Endothelial cell of umbilical vein (primary cell): Measurements from ENCODE around the gene DYNC1LI1. TPM values are rescaled to one million over a fixed set of nuclear protein-coding genes. Genes with fewer than 3 reads are reported as not detected.

ENCODE experiments used
- BruUV-seq: library from RNA; stranded (reverse); fragments of 400-500 nt; replicated peaks from 2 replicates; lab custom pipeline; 2021; lab: Mats Ljungman, UMichigan
- CTCF ChIA-PET: fragments of 300-600, 350-600 bp; sonication (Branson Sonifier 250); formaldehyde crosslinking; loops from one replicate; lab custom pipeline; 2021; ENCODE audit warnings: antibody characterized with exemption, inconsistent platforms; lab: Charles Lee
- POLR2A ChIA-PET: fragments of 300-600, 350-600 bp; sonication (Branson Sonifier 250); formaldehyde crosslinking; loops from one replicate; lab custom pipeline; 2021; ENCODE audit warnings: antibody characterized with exemption, inconsistent platforms; lab: Charles Lee
- DNase-seq: peaks from one replicate; pipeline ENCODE4 v3.0.0-alpha.2; 2011; ENCODE audit warnings: low read depth, low spot score
- FAIRE-seq: peaks from 2 replicates; lab custom pipeline; 2011; peaks lifted over from hg19 to GRCh38; lab: Jason Lieb, UNC
- H2AFZ ChIP-seq: 2 replicates; pipeline ENCODE4 v1.6.0; 2012; ENCODE audit warnings: low read depth, low read length, control low read depth, inconsistent platforms
- H3K27ac ChIP-seq: 2 replicates; pipeline ENCODE4 v1.5.1; 2011; ENCODE audit warnings: low read depth, mild to moderate bottlenecking, control low read depth, low read length, moderate library complexity; ENCODE audit not compliant: insufficient read depth
- H3K27me3 ChIP-seq, 2 experiments: 2 replicates each; pipeline versions ENCODE4 v1.6.0 to v1.6.1; 2011; ENCODE audit warnings: low read length in 2 of 2, mixed read lengths in 1 of 2; ENCODE audit not compliant: control insufficient read depth in 2 of 2, insufficient read depth in 2 of 2
- H3K36me3 ChIP-seq, 2 experiments: 2 replicates in 1 of 2; 3 replicates in 1 of 2; pipeline ENCODE4 v1.5.1; 2011; ENCODE audit warnings: low read length in 2 of 2, mild to moderate bottlenecking in 1 of 2, moderate library complexity in 1 of 2; ENCODE audit not compliant: control insufficient read depth in 2 of 2, insufficient read depth in 2 of 2; ENCODE audit errors: extremely low read depth in 1 of 2
- H3K4me1 ChIP-seq: 3 replicates; pipeline ENCODE4 v1.5.1; 2011; ENCODE audit warnings: mild to moderate bottlenecking, low read length; ENCODE audit not compliant: control insufficient read depth, insufficient read depth; ENCODE audit errors: extremely low read depth
- H3K4me2 ChIP-seq: 2 replicates; pipeline ENCODE4 v1.6.1; 2011; ENCODE audit warnings: low read length, control low read depth, mixed read lengths; ENCODE audit not compliant: insufficient read depth
- H3K4me3 ChIP-seq, 3 experiments: fragments of 200-600 bp in 1 of 3; sonication (generic), shearing (Covaris generic) in 1 of 3; replicated peaks in 1 of 3; 2 replicates each; pipeline ENCODE4 v1.5.1; 2011 to 2016; ENCODE audit warnings: control low read depth in 3 of 3, low read length in 3 of 3, mild to moderate bottlenecking in 2 of 3, inconsistent platforms in 1 of 3, low read depth in 1 of 3, moderate library complexity in 1 of 3; ENCODE audit not compliant: insufficient read depth in 1 of 3
- H3K79me2 ChIP-seq: 2 replicates; pipeline ENCODE4 v1.6.0; 2012; ENCODE audit warnings: low read length, inconsistent platforms; ENCODE audit not compliant: control insufficient read depth, insufficient read depth
- H3K9ac ChIP-seq: replicated peaks from 2 replicates; pipeline ENCODE3; 2011; ENCODE audit warnings: low read length, control low read depth; ENCODE audit not compliant: insufficient read depth; ENCODE audit errors: extremely low read depth
- H3K9me1 ChIP-seq: replicated peaks from 3 replicates; pipeline ENCODE4 v1.6.0; 2011; ENCODE audit warnings: mild to moderate bottlenecking, low read length; ENCODE audit not compliant: control insufficient read depth, insufficient read depth; ENCODE audit errors: extremely low read depth
- H3K9me3 ChIP-seq: replicated peaks from 2 replicates; pipeline ENCODE4 v1.5.1; 2012; ENCODE audit warnings: low read length, inconsistent platforms; ENCODE audit not compliant: control insufficient read depth, insufficient read depth
- H4K20me1 ChIP-seq: replicated peaks from 2 replicates; pipeline ENCODE3; 2011; ENCODE audit warnings: mild to moderate bottlenecking, low read length; ENCODE audit not compliant: control insufficient read depth, insufficient read depth; ENCODE audit errors: extremely low read depth
- EZH2 ChIP-seq: IDR thresholded peaks from 2 replicates; pipeline ENCODE4 v1.6.1; 2012; ENCODE audit warnings: borderline replicate concordance, low read depth, mild to moderate bottlenecking, moderate library complexity, low read length, inconsistent platforms; ENCODE audit not compliant: severe bottlenecking
- FOS ChIP-seq: IDR thresholded peaks from 2 replicates; pipeline ENCODE4 v1.6.1; 2011; ENCODE audit warnings: mild to moderate bottlenecking, low read length, moderate library complexity, borderline replicate concordance; ENCODE audit not compliant: insufficient read depth
- GATA2 ChIP-seq: IDR thresholded peaks from 2 replicates; pipeline ENCODE4 v1.7.0; 2011; ENCODE audit warnings: low read depth, mild to moderate bottlenecking, moderate library complexity, mixed read lengths, low read length; ENCODE audit not compliant: insufficient read length, insufficient read depth
- POLR2A ChIP-seq: IDR thresholded peaks from 2 replicates; pipeline ENCODE4 v1.6.1; 2012; ENCODE audit warnings: low read depth, mild to moderate bottlenecking, control low read depth, low read length
- POLR2AphosphoS5 ChIP-seq: IDR thresholded peaks from 2 replicates; pipeline ENCODE4 v1.6.1; 2012; ENCODE audit warnings: low read depth, mild to moderate bottlenecking, control low read depth, low read length, moderate library complexity; ENCODE audit not compliant: insufficient read depth
- dilution Hi-C: fragments of 300-500 bp; cut with MboI; formaldehyde crosslinking; loops from one replicate; pipeline ENCODE4 v1.15.0; 2019; ENCODE audit warnings: low sequenced_read_pairs; ENCODE audit not compliant: extremely low pct_ligation_motif_present
- intact Hi-C: fragments of 100-400 bp; cut with micrococcal nuclease; formaldehyde crosslinking; loops from one replicate; pipeline ENCODE4 v1.10.0; 2022
- polyA plus RNA-seq, 4 experiments: library from polyadenylated mRNA; depleted of rRNA in 3 of 4; stranded (reverse) in 3 of 4; unstranded in 1 of 4; fragments of >200 nt; gene quantifications; 2 replicates each; pipeline versions ENCODE4 v1.2.1 to v1.2.3, GENCODE V29; 2011 to 2012; ENCODE audit warnings: missing spikeins in 1 of 4
- total RNA-seq: library from RNA; stranded (reverse); gene quantifications from 2 replicates; pipeline ENCODE4 v1.2.3, GENCODE V29; 2021
- TF ChIP-seq, protein P1 (sequence below): IDR thresholded peaks from 2 replicates; pipeline ENCODE4 v1.6.1; 2011; ENCODE audit not compliant: insufficient read depth, insufficient read length
- TF ChIP-seq, protein P2 (sequence below), 2 donors: IDR thresholded peaks; 1 replicate in 1 of 2; 2 replicates in 1 of 2; pipeline ENCODE4 v1.5.1; 2011; ENCODE audit warnings: low read length in 2 of 2, mild to moderate bottlenecking in 2 of 2, moderate library complexity in 2 of 2, control low read depth in 1 of 2, inconsistent platforms in 1 of 2, low read depth in 1 of 2; ENCODE audit not compliant: insufficient read depth in 1 of 2; ENCODE audit errors: extremely low read depth in 1 of 2

Gene DYNC1LI1
- total and polyA plus RNA-seq, 2 donors (not counting 3 experiments of a cell fraction or from before 2014, with no cell fraction given): 14.9 to 47.6 TPM

DNA sequence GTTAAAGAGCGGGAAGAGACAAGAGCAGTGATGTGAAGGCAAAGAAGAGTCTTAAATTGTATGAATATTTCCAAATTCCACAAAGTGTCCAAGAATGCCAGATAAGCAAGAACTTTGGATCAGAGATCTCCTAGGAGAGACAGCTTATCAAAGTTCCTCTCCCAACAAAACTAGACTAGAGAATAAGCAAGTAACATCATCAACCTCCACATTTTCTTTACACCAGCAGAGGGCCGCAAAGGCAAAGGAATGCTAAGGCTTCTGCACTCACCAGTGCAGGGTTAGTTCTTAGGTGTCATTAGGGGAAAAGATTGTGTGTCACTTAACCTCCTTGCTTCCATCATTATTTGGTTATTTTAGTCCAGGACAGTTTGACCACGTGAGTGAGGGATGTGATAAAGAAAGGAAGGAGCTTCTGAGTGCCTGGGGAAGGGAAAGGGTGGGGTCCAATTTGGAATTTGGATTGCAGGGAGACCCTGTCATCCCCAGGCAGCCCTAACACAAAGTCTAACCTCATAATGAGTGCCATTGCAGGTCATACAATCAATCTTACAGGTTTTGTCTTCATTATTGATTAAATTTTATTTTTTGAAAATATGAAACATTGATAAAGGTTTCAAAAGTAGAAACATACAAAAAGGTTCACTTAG is 60.5 kb downstream of the DYNC1LI1 start:
- CTCF ChIA-PET: interaction anchor here (0.7 to 1.8 kb wide), 21 partner anchors 14 to 425 kb away, joined by 3 to 18 read pairs (median 4); no protein-coding TSS in a partner anchor

DNA sequence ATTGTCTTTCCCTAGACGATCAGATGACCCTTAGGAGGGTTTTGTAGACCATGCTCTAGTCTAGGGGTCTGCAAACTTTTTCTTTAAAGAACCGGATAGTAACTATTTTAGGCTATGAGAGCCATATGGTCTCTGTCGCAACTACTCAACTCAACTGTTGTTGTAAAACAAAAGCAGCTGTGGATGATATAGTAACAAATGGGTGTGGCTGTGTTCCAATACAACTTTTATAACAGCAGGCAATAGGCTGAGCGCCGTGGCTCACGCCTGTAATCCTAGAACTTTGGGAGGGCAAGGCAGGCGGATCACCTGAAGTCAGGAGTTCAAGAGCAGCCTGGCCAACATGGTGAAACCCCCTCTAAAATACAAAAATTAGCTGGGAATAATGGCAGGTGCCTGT is 61.9 kb downstream of the DYNC1LI1 start:
- Histone ChIP-seq H3K9ac (no peak overlapping the region), H3K4me1 (no peaks in the 10 kb centered on the region), H3K79me2 (no peaks in the 10 kb centered on the region), H3K9me1 (no peaks in the 10 kb centered on the region), H3K27me3 (no peaks in the 10 kb centered on the region), H4K20me1 (no peaks in the 10 kb centered on the region), H3K27ac (no peak overlapping the region), H3K4me2 (no peak overlapping the region), H3K9me3 (no peaks in the 10 kb centered on the region), H2AFZ (no peak overlapping the region), H3K4me3 (no peak overlapping the region), H3K36me3 (no peaks in the 10 kb centered on the region)
- dilution Hi-C loops: no loop called here
- no TSS peak for BruUV-seq
- POLR2A ChIA-PET: no interaction called here
- TF ChIP-seq, protein P1, sequence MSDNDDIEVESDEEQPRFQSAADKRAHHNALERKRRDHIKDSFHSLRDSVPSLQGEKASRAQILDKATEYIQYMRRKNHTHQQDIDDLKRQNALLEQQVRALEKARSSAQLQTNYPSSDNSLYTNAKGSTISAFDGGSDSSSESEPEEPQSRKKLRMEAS: no peak
- TF ChIP-seq EZH2: no peak
- TF ChIP-seq POLR2AphosphoS5: no peak
- TF ChIP-seq, protein P2, sequence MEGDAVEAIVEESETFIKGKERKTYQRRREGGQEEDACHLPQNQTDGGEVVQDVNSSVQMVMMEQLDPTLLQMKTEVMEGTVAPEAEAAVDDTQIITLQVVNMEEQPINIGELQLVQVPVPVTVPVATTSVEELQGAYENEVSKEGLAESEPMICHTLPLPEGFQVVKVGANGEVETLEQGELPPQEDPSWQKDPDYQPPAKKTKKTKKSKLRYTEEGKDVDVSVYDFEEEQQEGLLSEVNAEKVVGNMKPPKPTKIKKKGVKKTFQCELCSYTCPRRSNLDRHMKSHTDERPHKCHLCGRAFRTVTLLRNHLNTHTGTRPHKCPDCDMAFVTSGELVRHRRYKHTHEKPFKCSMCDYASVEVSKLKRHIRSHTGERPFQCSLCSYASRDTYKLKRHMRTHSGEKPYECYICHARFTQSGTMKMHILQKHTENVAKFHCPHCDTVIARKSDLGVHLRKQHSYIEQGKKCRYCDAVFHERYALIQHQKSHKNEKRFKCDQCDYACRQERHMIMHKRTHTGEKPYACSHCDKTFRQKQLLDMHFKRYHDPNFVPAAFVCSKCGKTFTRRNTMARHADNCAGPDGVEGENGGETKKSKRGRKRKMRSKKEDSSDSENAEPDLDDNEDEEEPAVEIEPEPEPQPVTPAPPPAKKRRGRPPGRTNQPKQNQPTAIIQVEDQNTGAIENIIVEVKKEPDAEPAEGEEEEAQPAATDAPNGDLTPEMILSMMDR (IDR thresholded peaks at IDR 0.05; ENCODE audit: extremely low read depth in 1 of 2, insufficient read depth in 1 of 2, low read depth in 1 of 2, low read length in 2 of 2): no peak
- no peak for TF ChIP-seq GATA2
- no peak for TF ChIP-seq FOS
- no peak for TF ChIP-seq POLR2A
- FAIRE-seq (no peak), DNase-seq (no peak)
- intact Hi-C loops: no loop called here
- CTCF ChIA-PET: no interaction called here

More for the DNA sequence above, 60.5 kb downstream of the DYNC1LI1 start:
- no TSS peak for BruUV-seq
- FAIRE-seq (peak; percentile 87), DNase-seq (peak; percentile 69)
- dilution Hi-C loops (no loop called here), intact Hi-C loops (loop anchor here (1.0 kb wide), 1 partner anchor 154 kb away; no protein-coding TSS in a partner anchor)
- H3K36me3 ChIP-seq: no peaks in the 10 kb centered on the region
- H3K27ac ChIP-seq: no peak overlapping the region
- H4K20me1 ChIP-seq: no peaks in the 10 kb centered on the region
- no peaks in the 10 kb centered on the region for H3K4me1 ChIP-seq
- TF ChIP-seq, protein P2 (IDR thresholded peaks at IDR 0.05; ENCODE audit: extremely low read depth in 1 of 2, insufficient read depth in 1 of 2, low read depth in 1 of 2, low read length in 2 of 2): peak; percentile 58 to 64
- no peak for TF ChIP-seq POLR2A
- H3K27me3 ChIP-seq: no peaks in the 10 kb centered on the region
- no peak overlapping the region for H3K9ac ChIP-seq
- no peak overlapping the region for H2AFZ ChIP-seq
- H3K4me2 ChIP-seq: no peak overlapping the region
- no peaks in the 10 kb centered on the region for H3K79me2 ChIP-seq
- H3K9me3 ChIP-seq: no peaks in the 10 kb centered on the region
- H3K9me1 ChIP-seq: no peaks in the 10 kb centered on the region
- no peak overlapping the region for H3K4me3 ChIP-seq
- POLR2A ChIA-PET: no interaction called here
